ENCODE results near the gene TBCD.
"Not testable (repeated sequence)": the region's sequence is repeated elsewhere in the genome, so short reads cannot be mapped to it uniquely, and the experiment has no call there.

Gene TBCD

GRCh38 chr17:82980632-82981031, 228.8 kb downstream of the TBCD start:
- TF ChIP-seq CTCF (IDR thresholded peaks at IDR 0.05) = no peak
- no peak for TF ChIP-seq ZFX (IDR thresholded peaks at IDR 0.05; ENCODE audit: borderline replicate concordance)
- no peak overlapping the region for H3K27ac ChIP-seq

GRCh38 chr17:82981141-82981730, 229.4 kb downstream of the TBCD start:
- H3K27ac ChIP-seq = no peak overlapping the region
- TF ChIP-seq ZFX (IDR thresholded peaks at IDR 0.05; ENCODE audit: borderline replicate concordance) (no peak), CTCF (IDR thresholded peaks at IDR 0.05) (no peak)

DNA sequence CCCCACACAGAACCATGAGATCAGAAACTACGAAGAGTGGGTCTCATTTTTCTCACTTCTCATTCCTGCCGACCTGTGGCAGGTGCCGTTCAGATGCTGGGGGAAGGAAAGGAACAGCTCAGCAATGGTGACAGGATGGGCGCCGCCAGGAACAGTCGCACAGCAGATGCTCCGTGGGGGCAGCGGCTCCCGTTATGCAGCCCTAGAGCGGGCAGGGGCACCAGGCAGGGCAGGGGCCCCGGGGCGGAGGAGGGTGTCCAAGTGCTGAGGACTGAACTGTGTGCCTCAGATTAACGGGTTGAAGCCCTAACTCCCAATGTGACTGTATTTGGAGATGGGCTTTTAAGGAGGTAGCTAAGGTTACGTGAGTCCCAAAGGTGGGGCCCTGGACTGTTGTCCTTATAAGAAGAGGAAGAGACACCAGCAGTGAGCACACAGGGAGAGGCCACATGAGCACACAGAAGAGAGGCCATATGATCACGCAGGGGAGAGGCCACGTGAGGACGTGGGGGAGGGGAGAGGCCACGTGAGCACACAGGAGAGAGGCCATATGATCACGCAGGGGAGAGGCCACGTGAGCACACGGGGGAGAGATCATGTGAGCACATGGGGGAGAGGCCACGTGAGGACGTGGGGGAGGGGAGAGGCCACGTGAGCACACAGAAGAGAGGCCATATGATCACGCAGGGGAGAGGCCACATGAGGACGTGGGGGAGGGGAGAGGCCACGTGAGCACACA, 231.8 kb downstream of the TBCD start:
- no peak overlapping the region for H3K27ac ChIP-seq
- TF ChIP-seq CTCF (IDR thresholded peaks at IDR 0.05) = no peak
- no peak for TF ChIP-seq ZFX (IDR thresholded peaks at IDR 0.05; ENCODE audit: borderline replicate concordance)

DNA sequence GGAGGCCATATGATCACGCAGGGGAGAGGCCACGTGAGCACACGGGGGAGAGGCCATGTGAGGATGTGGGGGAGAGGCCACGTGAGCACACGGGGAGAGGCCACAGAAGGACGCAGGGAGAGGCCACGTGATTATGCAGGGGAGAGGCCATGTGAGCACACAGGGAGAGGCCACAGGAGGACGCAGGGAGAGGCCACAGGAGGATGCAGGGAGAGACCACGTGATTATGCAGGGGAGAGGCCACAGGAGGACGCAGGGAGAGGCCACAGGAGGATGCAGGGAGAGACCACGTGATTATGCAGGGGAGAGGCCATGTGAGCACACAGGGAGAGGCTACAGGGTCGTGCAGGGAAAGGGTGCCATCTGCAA, 232.4 kb downstream of the TBCD start:
- H3K27ac ChIP-seq = not testable (repeated sequence)

DNA sequence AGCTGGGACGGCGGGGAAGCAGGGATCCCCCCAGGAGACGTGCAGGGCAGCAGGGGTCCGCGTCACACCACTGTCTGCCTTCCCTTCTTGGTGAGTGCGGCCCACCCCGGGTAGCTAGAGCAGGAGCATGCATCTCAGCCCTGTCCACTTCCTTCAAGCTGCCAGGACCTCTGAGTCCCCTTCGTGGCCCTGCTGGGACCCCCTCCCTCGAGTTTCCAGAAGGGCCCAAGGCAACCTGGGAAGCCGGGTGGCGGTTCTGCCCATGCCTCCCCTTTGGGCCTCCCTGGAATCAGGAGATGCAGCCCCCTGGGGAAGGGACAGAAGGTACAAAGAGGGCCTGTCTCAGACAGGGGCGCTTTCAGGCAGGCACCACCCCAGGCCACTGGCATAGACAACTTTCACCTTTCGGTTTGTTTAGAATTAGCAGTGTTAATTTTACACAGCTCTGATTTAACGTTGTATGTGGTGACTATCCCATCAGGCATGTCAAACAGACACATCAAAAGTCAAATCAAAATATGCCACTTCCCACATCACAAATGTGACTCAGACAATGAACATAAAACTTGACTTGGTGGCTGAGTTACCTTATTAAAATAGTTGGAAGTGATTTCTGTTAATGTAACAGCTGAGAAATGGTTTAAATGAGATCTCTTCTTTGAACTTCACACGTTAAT, 233.0 kb downstream of the TBCD start:
- no peak overlapping the region for H3K27ac ChIP-seq

GRCh38 chr17:82985428-82985805, 233.6 kb downstream of the TBCD start:
- TF ChIP-seq CTCF (IDR thresholded peaks at IDR 0.05) (no peak), ZFX (IDR thresholded peaks at IDR 0.05; ENCODE audit: borderline replicate concordance) (no peak)
- H3K27ac ChIP-seq = no peak overlapping the region

More for the DNA sequence above, 233.0 kb downstream of the TBCD start:
- TF ChIP-seq ZFX (IDR thresholded peaks at IDR 0.05; ENCODE audit: borderline replicate concordance) = no peak
- no peak for TF ChIP-seq CTCF (IDR thresholded peaks at IDR 0.05)

DNA sequence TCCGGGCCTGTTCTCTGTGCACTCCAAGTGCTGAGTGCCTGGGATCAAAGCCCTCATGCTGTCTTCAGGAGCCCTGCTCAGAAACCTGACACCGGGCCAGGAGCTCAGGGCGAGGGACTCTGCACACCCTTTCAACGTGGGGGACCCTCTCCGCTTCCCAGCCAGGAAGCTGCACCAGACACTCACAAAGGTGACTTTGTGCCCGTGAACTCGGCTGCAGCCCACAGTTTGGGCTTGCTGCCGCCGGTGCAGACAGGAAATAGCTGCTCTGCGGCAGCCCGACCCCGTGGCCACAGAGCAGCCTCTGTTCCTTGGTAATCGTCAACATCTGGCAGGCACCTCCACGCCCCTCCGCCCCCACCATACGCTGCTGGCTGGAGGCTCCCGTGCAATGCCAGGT, 234.1 kb downstream of the TBCD start:
- no peak overlapping the region for H3K27ac ChIP-seq
- TF ChIP-seq ZFX (IDR thresholded peaks at IDR 0.05; ENCODE audit: borderline replicate concordance) (no peak), CTCF (IDR thresholded peaks at IDR 0.05) (no peak)

DNA sequence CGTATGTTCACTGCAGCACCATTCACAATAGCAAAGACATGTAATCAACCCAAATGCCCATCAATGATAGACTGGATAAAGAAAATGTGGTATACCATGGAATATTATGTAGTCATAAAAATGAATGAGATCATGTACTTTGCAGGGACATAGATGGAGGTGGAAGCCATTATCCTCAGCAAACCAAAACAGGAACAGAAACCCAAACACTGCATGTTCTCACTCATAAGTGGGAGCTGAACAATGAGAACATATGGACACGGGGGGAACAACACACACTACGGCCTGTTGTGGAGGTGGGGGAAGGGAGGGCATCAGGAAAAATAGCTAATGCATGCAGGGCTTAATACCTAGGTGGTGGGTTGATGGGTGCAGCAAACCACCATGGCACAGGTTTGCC, 237.2 kb downstream of the TBCD start:
- H3K27ac ChIP-seq = not testable (repeated sequence)

Measured in 22Rv1 (cell line).